ENCODE data around the gene GNAI2. TPM values are rescaled to one million over a fixed set of nuclear protein-coding genes. Genes with fewer than 3 reads are reported as not detected.

Gene GNAI2
- total and polyA plus RNA-seq, 2 experiments from 2014 or later: 179 to 255 TPM

- H3K9me3 ChIP-seq (ENCODE audit: low read depth): no peaks in the 10 kb centered on the region
- no peak for TF ChIP-seq CTCF (IDR thresholded peaks at IDR 0.05; ENCODE audit: low read depth, low read length)
- peak overlapping the region; percentile 57 for H3K4me3 ChIP-seq
- H3K27me3 ChIP-seq: no peaks in the 10 kb centered on the region
- no peak for DNase-seq (ENCODE audit: low read depth in 1 of 2, low spot score in 1 of 2)
- no peaks in the 10 kb centered on the region for H3K36me3 ChIP-seq
- H3K27ac ChIP-seq: peak overlapping the region; percentile 66
- H3K4me1 ChIP-seq (ENCODE audit: low read depth): peaks cover 30% of the 10 kb centered on the region
Observed at GRCh38 chr3:50236484-50237132, 604 bp downstream of the GNAI2 start.

- Histone ChIP-seq H3K27ac (peak overlapping the region; percentile 66), H3K9me3 (ENCODE audit: low read depth) (no peaks in the 10 kb centered on the region), H3K4me1 (ENCODE audit: low read depth) (peaks cover 31% of the 10 kb centered on the region), H3K4me3 (peak overlapping the region; percentile 57), H3K36me3 (no peaks in the 10 kb centered on the region), H3K27me3 (no peaks in the 10 kb centered on the region)
- TF ChIP-seq CTCF (IDR thresholded peaks at IDR 0.05; ENCODE audit: low read depth, low read length): no peak
- peak; percentile 44 to 64 for DNase-seq (ENCODE audit: low read depth in 1 of 2, low spot score in 1 of 2)
Observed at GRCh38 chr3:50237133-50237651, 1.2 kb downstream of the GNAI2 start.

GRCh38 chr3:50237754-50238548, 1.9 kb downstream of the GNAI2 start:
- Histone ChIP-seq H3K27ac (peak overlapping the region; percentile 66), H3K9me3 (ENCODE audit: low read depth) (no peaks in the 10 kb centered on the region), H3K4me1 (ENCODE audit: low read depth) (peaks cover 27% of the 10 kb centered on the region), H3K36me3 (no peaks in the 10 kb centered on the region), H3K4me3 (peak overlapping the region; percentile 57), H3K27me3 (no peaks in the 10 kb centered on the region)
- DNase-seq (ENCODE audit: low read depth in 1 of 2, low spot score in 1 of 2): peak; percentile 86
- TF ChIP-seq CTCF (IDR thresholded peaks at IDR 0.05; ENCODE audit: low read depth, low read length): no peak

GRCh38 chr3:50238549-50239026, 2.6 kb downstream of the GNAI2 start:
- no peak for TF ChIP-seq CTCF (IDR thresholded peaks at IDR 0.05; ENCODE audit: low read depth, low read length)
- Histone ChIP-seq H3K4me1 (ENCODE audit: low read depth) (peaks cover 22% of the 10 kb centered on the region), H3K27ac (peak overlapping the region; percentile 66), H3K36me3 (no peaks in the 10 kb centered on the region), H3K4me3 (peak overlapping the region; percentile 57), H3K27me3 (no peaks in the 10 kb centered on the region), H3K9me3 (ENCODE audit: low read depth) (no peaks in the 10 kb centered on the region)
- DNase-seq (ENCODE audit: low read depth in 1 of 2, low spot score in 1 of 2): no peak

GRCh38 chr3:50239649-50240048, 3.6 kb downstream of the GNAI2 start:
- TF ChIP-seq CTCF (IDR thresholded peaks at IDR 0.05; ENCODE audit: low read depth, low read length): no peak
- Histone ChIP-seq H3K9me3 (ENCODE audit: low read depth) (no peaks in the 10 kb centered on the region), H3K27me3 (no peaks in the 10 kb centered on the region), H3K4me3 (no peak overlapping the region), H3K36me3 (no peaks in the 10 kb centered on the region), H3K27ac (peak overlapping the region; percentile 20), H3K4me1 (ENCODE audit: low read depth) (peaks cover 20% of the 10 kb centered on the region)
- no peak for DNase-seq (ENCODE audit: low read depth in 1 of 2, low spot score in 1 of 2)

All from cardiac muscle cell (in vitro differentiated cells and primary cell).